Suprapubic skin (tissue), 4 donors: ENCODE measurements around the gene METTL15. TPM values are rescaled to one million over a fixed set of nuclear protein-coding genes. Genes with fewer than 3 reads are reported as not detected.

Source experiments
- DNase-seq, 2 donors: peaks; one replicate each; pipeline ENCODE4 v3.0.0-alpha.2; 2019; ENCODE audit warnings: low spot score in 2 of 2
- H3K27ac ChIP-seq: fragments of 200-600 bp; sonication (generic); one replicate; pipeline ENCODE4 v1.5.1; 2019
- H3K27me3 ChIP-seq: fragments of 200-600 bp; sonication (generic); one replicate; pipeline ENCODE4 v1.5.1; 2019
- H3K36me3 ChIP-seq: fragments of 200-600 bp; sonication (generic); one replicate; pipeline ENCODE4 v1.5.1; 2019
- H3K4me1 ChIP-seq: fragments of 200-600 bp; sonication (generic); one replicate; pipeline ENCODE4 v1.5.1; 2019
- H3K4me3 ChIP-seq: fragments of 200-600 bp; sonication (generic); one replicate; pipeline ENCODE4 v1.5.1; 2019; ENCODE audit warnings: mild to moderate bottlenecking
- H3K9me3 ChIP-seq: fragments of 200-600 bp; sonication (generic); one replicate; pipeline ENCODE4 v1.5.1; 2019
- CTCF ChIP-seq, 2 donors: fragments of 200-600 bp in 1 of 2; fragments of 450-650 bp in 1 of 2; sonication (generic) in 1 of 2; IDR thresholded peaks; one replicate each; pipeline ENCODE4 v1.5.1; 2016 to 2019; ENCODE audit warnings: antibody characterized with exemption in 2 of 2, mild to moderate bottlenecking in 1 of 2, moderate library complexity in 1 of 2
- EP300 ChIP-seq: sonication (generic); formaldehyde crosslinking; IDR thresholded peaks from one replicate; pipeline ENCODE4 v1.6.1; 2017; ENCODE audit warnings: antibody characterized with exemption
- POLR2A ChIP-seq, 2 donors: fragments of 450-650 bp; IDR thresholded peaks; one replicate each; pipeline ENCODE4 v1.6.1; 2017; ENCODE audit warnings: antibody characterized with exemption in 2 of 2, mild to moderate bottlenecking in 2 of 2, moderate library complexity in 2 of 2
- POLR2AphosphoS5 ChIP-seq, 3 donors: sonication (generic); formaldehyde crosslinking; IDR thresholded peaks; one replicate each; pipeline ENCODE4 v1.6.1; 2017; ENCODE audit warnings: antibody characterized with exemption in 3 of 3
- WGBS: methylation state at CpG from one replicate; pipeline ENCODE4 v1.1.5; 2018; 5-methylcytosine and 5-hydroxymethylcytosine counted together
- total RNA-seq, 4 donors: library from RNA; depleted of rRNA; stranded (reverse); fragments of >200 nt; gene quantifications; one replicate each; pipeline ENCODE4 v1.1.0, GENCODE V29; 2016

The METTL15 gene
- total RNA-seq, 4 donors from 2014 or later, result 6.4 to 16.1 (median 10.2) TPM

- H3K27me3 ChIP-seq, result no peaks in the 10 kb centered on the region
- H3K4me1 ChIP-seq, result peaks cover 29% of the 10 kb centered on the region
- no peak for TF ChIP-seq EP300
- TF ChIP-seq POLR2A (IDR thresholded peaks at IDR 0.05), result no peak
- no peak for TF ChIP-seq CTCF (IDR thresholded peaks at IDR 0.05)
- TF ChIP-seq POLR2AphosphoS5 (IDR thresholded peaks at IDR 0.05), result no peak
These were observed 2.3 kb upstream of the METTL15 start for GRCh38 chr11:28105869-28106268.

GRCh38 chr11:28106353-28107043 lies 1.7 kb upstream of the METTL15 start:
- Histone ChIP-seq H3K27me3 (no peaks in the 10 kb centered on the region), H3K4me1 (peaks cover 36% of the 10 kb centered on the region), H3K9me3 (no peaks in the 10 kb centered on the region), H3K4me3 (no peak overlapping the region), H3K36me3 (no peaks in the 10 kb centered on the region), H3K27ac (no peak overlapping the region)
- DNase-seq, result no peak
- TF ChIP-seq EP300 (no peak), CTCF (IDR thresholded peaks at IDR 0.05) (no peak)
- 83% methylated on average over 14 of the region's 14 CpGs for WGBS

More at GRCh38 chr11:28105869-28106268, 2.3 kb upstream of the METTL15 start:
- H3K4me3 ChIP-seq, result no peak overlapping the region
- no peak for DNase-seq
- no peaks in the 10 kb centered on the region for H3K36me3 ChIP-seq
- 79% methylated on average over 5 of the region's 5 CpGs for WGBS
- no peak overlapping the region for H3K27ac ChIP-seq
- H3K9me3 ChIP-seq, result no peaks in the 10 kb centered on the region

- no peaks in the 10 kb centered on the region for H3K36me3 ChIP-seq
- peak overlapping the region; percentile 64 for H3K4me3 ChIP-seq
- DNase-seq, result no peak
- 2% methylated on average over 11 of the region's 11 CpGs for WGBS
- peak overlapping the region; percentile 81 for H3K27ac ChIP-seq
- peaks cover 41% of the 10 kb centered on the region for H3K4me1 ChIP-seq
- no peaks in the 10 kb centered on the region for H3K27me3 ChIP-seq
- no peaks in the 10 kb centered on the region for H3K9me3 ChIP-seq
- TF ChIP-seq POLR2A (IDR thresholded peaks at IDR 0.05) (no peak), POLR2AphosphoS5 (IDR thresholded peaks at IDR 0.05) (no peak), EP300 (no peak), CTCF (IDR thresholded peaks at IDR 0.05) (no peak)
These were observed 918 bp upstream of the METTL15 start for GRCh38 chr11:28107191-28107749.

- H3K36me3 ChIP-seq, result peaks cover 3% of the 10 kb centered on the region
- WGBS, result 39% methylated on average over 3 of the region's 3 CpGs
- DNase-seq, result no peak
- TF ChIP-seq POLR2A (IDR thresholded peaks at IDR 0.05), result no peak
- TF ChIP-seq POLR2AphosphoS5 (IDR thresholded peaks at IDR 0.05), result no peak
- TF ChIP-seq EP300, result no peak
- TF ChIP-seq CTCF (IDR thresholded peaks at IDR 0.05), result no peak
- H3K27me3 ChIP-seq, result no peaks in the 10 kb centered on the region
- H3K27ac ChIP-seq, result peak overlapping the region; percentile 81
- peak overlapping the region; percentile 64 for H3K4me3 ChIP-seq
- no peaks in the 10 kb centered on the region for H3K9me3 ChIP-seq
- H3K4me1 ChIP-seq, result peaks cover 41% of the 10 kb centered on the region
These were observed 770 bp downstream of the METTL15 start for GRCh38 chr11:28108958-28109357.

GRCh38 chr11:28110108-28110820 lies 2.1 kb downstream of the METTL15 start:
- Histone ChIP-seq H3K27me3 (no peaks in the 10 kb centered on the region), H3K4me3 (peak overlapping the region; percentile 64), H3K4me1 (peaks cover 41% of the 10 kb centered on the region), H3K36me3 (peaks cover 10% of the 10 kb centered on the region), H3K27ac (peak overlapping the region; percentile 70), H3K9me3 (no peaks in the 10 kb centered on the region)
- DNase-seq, result peak; percentile 77 to 90
- WGBS, result under 1% methylated on average over 29 of the region's 31 CpGs
- TF ChIP-seq POLR2A (IDR thresholded peaks at IDR 0.05) (no peak), POLR2AphosphoS5 (IDR thresholded peaks at IDR 0.05) (peak in 2 of 3 donors; percentile 9 to 42)
